NCI-H2196 treated with DMSO at 0.1 percent for 48 hours (cell line): ENCODE measurements around the gene SPATA9.
A peak's percentile ranks its signal among the peaks of the same experiment; 100 is the strongest.

Source experiments
- DNase-seq: peaks from one replicate; lab custom pipeline; 2025; ENCODE audit not compliant: unreplicated experiment; lab: John Stamatoyannopoulos, UW

The SPATA9 gene

DNA sequence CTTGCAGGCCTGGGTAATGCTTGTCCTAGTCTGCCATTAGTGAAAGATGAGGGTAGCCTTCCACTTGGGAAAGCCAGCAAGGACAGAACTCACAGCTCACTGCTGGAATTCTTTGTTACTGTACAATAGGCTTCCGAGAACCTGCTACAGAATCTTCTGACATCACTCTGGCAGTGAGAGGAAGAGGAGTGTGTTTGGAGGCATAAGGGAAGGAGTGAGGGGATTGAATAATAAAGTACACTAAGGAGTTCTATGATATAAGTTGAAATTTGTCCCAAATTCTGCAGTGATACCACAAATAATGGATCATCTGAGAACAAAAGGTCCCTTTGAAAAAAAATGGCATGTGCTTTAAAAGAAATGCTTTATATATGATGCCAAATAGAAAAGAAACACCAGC, at the start of gene SPATA9:
SPATA9 (minus strand) TSS at position 101 of the 400 bp plus-strand sequence. CDS start 137 bp downstream, outside the sequence.
- no peak for DNase-seq

GRCh38 chr5:95731571-95732554, 49.1 kb upstream of the SPATA9 start:
- no peak for DNase-seq

DNA sequence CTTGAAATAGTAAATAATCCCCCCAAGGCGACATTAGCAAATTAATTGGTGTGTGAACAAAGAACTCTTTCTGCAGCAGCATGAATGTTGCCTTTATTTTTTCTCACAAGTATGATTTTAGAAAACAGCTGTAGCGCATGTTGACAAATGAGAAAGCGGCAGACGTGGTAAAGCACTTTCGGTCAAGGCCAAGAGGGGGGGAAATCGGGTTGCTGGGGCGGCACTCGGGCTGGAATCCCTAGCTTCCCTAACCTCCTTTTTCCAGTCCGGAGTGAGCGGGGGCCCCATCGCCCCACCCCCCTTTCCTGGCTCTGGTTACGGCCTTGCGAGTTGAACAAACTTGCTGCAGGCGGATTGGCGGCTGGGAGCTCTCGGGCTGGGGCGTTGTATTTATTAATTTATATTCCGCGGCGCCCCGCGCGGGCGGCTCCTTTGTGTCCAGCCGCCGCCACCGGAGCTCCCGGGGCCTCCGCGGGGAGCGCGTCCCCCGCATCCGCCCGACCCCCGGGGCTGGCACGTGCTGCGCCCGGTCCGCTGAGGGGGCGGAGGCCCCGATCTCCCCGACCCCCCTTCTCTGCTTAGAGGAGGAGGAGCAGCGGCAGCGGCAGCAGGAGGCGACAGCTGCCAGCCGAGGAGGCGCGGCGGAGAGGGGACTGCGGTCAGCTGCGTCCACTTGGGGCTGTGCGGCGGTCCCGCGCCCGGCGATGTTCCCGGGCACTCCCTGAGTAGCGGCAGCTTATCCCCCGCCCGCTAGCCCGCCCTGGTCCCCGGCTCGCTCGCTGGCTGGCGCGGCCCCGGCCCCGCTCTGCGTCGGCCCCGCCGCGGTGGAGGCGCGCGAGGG, 48.2 kb upstream of the SPATA9 start, which contains the start of gene RHOBTB3:
RHOBTB3 (plus strand) TSS at position 607 of the 841 bp plus-strand sequence. CDS start 347 bp downstream, outside the sequence.
- DNase-seq: peak; percentile 45

DNA sequence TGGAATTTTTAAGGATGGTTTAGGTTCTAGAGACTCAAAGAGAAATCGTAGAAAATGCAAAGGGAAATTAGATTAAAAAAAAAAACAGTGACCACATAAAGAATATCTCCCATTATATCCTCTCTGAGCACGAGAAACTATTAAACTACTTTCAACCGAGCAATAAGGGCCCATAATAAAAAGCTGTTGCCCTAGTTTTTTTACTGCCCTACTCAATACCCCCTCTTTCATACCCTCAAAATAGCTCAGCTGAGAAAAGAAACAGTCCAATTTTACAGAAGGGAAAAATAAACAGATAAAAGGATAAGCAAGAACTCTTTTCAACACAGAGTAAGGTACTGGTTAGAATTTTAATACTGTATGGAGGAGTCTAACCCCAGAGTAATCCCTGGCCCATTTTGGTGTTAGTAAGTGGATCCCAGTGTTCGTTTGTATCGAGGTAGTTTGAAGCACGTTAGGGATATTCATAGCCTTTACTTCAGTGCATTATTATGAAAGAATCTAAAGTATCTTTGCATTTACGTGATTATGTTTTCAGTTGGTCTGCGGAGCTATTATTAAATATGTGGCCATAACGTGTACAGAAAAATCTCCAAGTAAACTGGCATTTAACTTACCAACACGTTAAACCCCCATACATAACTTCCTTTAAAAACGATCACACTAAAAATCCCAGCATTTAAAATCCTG, 47.4 kb upstream of the SPATA9 start:
- no peak for DNase-seq

DNA sequence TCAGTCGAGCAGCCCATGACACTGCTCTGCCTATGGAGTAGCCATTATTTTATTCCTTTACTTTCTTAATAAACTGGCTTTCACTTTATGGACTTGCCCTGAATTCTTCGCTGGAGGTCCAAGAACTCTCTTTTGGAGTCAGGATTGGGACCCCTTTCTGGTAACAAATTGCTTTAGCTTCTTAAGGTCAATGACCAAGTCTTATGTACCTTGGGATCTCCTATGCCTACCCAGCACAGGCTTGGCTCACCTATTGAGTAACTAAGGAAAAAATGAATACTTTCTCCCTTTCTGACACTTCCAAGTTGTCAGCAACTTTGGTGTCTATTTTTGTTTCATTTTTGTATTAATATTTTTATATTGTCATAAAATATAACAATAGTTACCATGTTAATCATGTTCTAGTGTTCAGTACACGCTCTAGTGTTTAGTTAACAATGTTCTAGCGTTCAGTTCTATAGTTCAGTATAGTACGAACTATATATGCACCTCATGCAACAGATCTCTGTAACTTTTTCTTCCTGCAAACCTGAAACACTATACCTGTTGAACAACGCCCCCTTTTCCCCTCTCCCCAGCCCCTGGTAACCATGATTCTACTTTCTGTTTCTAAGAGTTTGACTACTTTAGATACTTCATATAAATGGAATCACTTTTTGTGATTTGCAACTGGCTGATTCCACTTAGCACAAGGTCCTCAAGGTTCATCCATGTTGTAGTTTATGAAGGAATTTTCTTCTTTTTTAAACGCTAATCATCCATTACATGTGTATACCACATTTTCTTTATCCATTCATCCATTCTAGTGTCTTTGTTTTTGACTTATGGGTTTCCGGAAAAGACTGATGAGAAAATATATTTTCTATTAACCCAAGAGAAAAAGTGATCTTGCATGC, 46.6 kb upstream of the SPATA9 start:
- DNase-seq: no peak

DNA sequence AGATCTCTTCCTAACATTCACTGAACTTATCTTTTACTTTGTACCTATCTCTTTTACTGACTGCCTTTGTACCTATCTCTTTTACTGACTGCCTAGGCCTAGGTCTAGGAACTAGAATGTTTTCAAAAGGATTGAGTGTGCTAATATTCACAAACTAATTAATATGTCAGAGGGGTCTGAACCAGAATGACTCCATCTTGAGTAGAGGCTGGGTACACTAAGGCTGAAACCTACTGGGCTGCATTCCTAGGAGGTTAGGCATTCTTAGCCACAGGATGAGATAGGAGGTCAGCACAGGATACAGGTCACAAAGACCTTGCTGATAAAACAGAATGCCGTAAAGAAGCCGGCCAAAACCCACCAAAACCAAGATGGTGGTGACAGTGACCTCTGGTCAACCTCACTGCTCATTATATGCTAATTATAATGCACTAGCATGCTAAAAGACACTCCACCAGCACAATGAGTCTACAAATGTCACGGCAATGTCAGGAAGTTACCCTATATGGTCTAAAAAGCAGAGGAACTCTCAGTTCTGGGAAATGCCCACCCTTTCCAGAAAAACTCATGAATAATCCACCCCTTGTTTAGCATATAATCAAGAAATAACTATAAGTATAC, 45.8 kb upstream of the SPATA9 start:
- DNase-seq: no peak

GRCh38 chr5:95727764-95728191, 45.0 kb upstream of the SPATA9 start:
- DNase-seq: peak; percentile 54

DNA sequence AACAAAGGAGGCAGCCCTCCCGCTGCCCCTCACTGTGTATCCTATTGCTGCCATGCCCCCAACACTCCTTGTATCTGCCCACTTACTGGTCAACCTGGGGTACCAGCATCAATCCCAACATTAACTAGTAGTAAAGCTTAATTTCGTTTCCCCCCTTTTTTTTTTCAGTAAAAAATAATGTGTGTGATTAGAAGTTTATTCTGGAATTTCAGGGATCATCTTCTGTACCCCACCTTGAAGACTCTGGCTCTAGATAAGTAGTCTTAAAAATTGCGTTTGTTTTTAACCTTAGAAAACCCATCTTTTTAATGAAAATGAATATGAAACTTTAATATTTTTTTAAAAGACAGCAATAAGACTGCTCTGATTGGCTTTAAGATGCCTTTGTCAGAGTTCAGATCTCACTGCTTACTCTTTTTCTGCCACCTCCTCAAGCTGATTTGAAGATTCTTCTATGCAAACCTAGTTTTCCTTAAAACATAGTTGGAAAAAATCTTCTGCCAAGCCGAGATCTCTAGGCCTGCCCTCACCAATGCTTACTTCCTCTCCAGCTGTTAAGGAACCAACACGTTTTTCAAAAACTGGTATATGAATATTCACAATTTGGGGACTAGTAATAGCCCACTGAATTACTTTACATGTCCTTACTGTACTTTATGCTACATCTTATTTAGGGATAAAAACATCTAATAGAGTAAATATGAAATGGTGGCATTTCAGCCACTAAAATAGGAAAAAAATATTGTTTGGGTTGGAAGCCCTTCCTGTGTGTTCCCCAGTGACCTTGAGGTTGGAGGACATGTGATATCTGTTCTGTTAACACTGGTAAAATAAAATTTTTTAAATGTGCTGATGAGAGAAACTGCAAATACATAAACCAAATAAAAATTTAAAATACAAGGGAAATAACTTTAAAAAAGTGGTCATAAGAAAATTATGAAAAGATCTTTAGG, 44.3 kb upstream of the SPATA9 start:
- DNase-seq: no peak

DNA sequence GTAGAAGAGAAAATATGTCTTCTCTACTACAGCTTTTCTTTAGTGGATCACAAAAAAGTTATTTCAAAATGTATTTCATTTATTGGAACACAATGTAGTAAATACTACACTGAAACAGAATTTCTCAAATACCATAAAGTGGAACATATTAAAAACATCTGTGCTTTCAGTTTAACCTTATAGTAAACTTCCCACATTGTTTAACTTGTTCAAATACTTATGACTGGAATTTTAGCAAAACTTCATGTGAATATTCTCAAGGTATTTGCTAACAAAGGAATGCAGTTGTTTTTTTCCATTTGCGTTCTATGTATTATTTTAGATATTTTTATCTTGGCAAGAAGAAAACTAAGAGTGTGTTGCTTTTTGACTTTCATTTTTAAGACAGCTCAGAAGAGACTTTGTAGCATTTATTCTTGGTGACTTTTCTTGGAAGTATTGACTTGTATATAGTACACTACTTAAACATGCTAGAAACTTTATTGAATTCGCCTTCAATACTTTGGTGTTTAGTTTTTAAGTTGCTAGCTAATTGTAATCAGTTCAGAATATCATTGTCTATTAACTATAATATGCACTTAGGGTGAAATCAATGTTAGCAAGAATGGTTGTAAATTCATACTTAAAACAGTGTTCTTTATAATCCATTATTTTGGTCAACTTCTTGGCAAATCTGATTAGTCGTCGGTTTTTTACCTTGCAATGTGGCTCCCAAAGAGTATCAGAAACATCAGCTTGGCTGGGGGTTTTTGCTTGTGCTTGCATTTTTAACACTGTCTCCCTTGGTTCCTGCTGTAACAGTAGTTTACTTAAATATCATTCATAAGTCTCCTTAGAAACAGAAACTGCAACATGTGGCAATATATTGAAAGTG, 43.4 kb upstream of the SPATA9 start:
- no peak for DNase-seq

GRCh38 chr5:95725071-95725820, 42.5 kb upstream of the SPATA9 start:
- DNase-seq: no peak

DNA sequence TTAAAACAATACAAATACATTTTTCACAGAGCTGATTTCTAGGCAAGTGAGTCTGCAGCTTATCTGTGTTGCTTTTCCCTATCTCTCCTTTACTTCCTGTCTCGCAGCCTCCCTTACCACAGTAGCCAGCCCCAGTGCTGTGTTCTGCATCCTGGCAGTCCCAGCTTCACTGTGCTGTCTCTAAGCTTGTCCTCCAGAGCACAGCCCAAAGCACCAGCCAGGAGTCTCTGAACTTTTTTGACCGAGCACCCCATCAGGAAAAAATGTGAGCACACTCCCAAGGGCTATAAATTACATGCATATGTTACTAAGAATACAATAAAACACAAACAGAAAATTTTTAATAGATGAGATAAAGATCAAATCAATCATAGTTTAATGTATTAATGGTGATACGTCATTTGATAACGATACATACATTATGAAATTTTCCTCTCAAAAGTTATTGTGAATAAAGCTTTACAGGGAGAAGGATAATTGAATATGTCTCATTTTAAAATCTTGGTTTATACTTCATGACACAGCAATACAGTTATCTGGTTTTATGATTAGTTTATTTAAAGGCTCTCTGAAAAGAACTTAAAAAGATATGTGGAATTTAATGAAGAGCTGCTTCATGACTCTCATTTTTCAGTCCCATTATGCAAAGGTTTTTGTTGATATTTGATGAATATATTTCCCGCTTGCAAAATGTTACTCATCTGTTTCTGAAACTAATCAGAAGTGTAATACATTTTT, 41.0 kb upstream of the SPATA9 start:
- no peak for DNase-seq

GRCh38 chr5:95721582-95722295, 38.9 kb upstream of the SPATA9 start:
- no peak for DNase-seq

DNA sequence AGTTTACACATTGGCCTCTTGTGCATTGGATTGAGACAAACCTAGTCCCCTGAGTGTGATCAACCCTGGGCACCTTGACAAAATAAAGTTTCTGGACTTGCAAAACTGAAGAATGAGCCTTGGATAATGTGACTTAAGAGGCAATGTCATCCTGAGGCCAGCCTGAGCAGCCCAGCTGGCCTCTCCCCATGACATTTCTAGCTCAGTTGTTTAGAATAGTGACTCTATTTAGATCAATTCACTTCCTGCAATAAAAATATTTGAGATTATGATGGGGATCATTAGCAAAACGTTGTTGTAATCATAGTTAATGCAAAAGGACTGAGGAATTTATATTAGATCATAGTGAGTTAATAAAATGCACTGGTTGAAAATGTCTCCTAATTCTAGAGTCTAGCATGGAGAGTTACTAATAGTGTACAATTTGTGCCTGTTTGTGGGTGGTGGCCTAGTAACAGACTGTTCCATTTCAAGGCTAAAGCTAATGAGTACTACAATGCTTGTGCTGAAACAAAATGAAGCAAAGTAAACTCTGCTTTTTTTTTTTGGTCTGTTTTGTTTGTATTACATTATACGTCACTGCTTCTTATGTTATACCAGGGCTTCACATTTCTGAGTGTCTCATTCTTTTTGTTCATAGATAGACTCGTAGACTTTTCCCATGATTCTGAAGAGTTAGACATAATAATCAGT, 37.4 kb upstream of the SPATA9 start:
- no peak for DNase-seq

DNA sequence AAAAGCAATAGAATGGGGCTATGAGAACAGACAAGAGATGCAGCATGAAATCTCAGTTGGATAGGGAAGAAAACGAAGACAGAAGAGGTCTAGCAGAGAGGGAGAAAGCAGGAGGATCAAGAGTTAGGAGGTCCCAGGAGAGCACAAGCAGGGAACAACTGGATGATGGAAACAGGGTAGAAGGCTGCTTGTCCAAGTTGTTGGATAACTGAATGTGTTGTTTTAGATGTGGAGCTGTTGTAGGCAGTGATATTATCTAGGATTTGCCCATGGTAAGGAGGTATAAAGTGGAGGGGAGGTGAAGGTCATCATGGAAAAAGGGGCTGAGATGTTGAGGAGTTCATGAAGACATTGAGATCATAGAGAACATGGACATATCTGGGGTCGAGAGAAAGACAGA, 35.9 kb upstream of the SPATA9 start:
- DNase-seq: no peak

- no peak for DNase-seq
Measured at GRCh38 chr5:95718203-95718602, 35.4 kb upstream of the SPATA9 start.
